GM23248 (cell line): ENCODE measurements around the gene CMSS1. TPM values are rescaled to one million over a fixed set of nuclear protein-coding genes. Genes with fewer than 3 reads are reported as not detected.

ENCODE experiments used
- DNase-seq: peaks from one replicate; pipeline ENCODE4 v3.0.0-alpha.2; 2015
- H2AFZ ChIP-seq: fragments of 200-600 bp; sonication (generic); 2 replicates; pipeline ENCODE4 v1.6.1; 2016; ENCODE audit warnings: antibody characterized with exemption
- H3F3A ChIP-seq: fragments of 200-600 bp; sonication (generic); 2 replicates; pipeline ENCODE4 v1.6.1; 2016; ENCODE audit warnings: mild to moderate bottlenecking, antibody characterized with exemption, mixed run types; ENCODE audit not compliant: insufficient read depth
- H3K27ac ChIP-seq: fragments of 200-600 bp; sonication (generic); 2 replicates; pipeline ENCODE4 v1.5.1; 2016; ENCODE audit warnings: mild to moderate bottlenecking
- H3K27me3 ChIP-seq: fragments of 200-600 bp; sonication (generic); replicated peaks from 2 replicates; pipeline ENCODE4 v1.6.1; 2016; ENCODE audit warnings: mild to moderate bottlenecking; ENCODE audit not compliant: insufficient read depth
- H3K36me3 ChIP-seq: fragments of 200-600 bp; sonication (generic); 2 replicates; pipeline ENCODE4 v1.6.1; 2016; ENCODE audit warnings: low read depth, mild to moderate bottlenecking
- H3K4me1 ChIP-seq: fragments of 200-600 bp; sonication (generic); 2 replicates; pipeline ENCODE4 v1.6.1; 2016; ENCODE audit warnings: mild to moderate bottlenecking; ENCODE audit not compliant: insufficient read depth
- H3K4me2 ChIP-seq: fragments of 200-600 bp; sonication (generic); one replicate; pipeline ENCODE4 v1.6.1; 2016; ENCODE audit warnings: mild to moderate bottlenecking; ENCODE audit not compliant: unreplicated experiment
- H3K4me3 ChIP-seq: fragments of 200-600 bp; sonication (generic); 2 replicates; pipeline ENCODE4 v1.5.1; 2016; ENCODE audit warnings: mild to moderate bottlenecking
- H3K79me2 ChIP-seq: fragments of 200-600 bp; sonication (generic); 2 replicates; pipeline ENCODE4 v1.6.1; 2016; ENCODE audit warnings: mild to moderate bottlenecking; ENCODE audit not compliant: insufficient read depth
- H3K9ac ChIP-seq: fragments of 200-600 bp; sonication (generic); 2 replicates; pipeline ENCODE4 v1.6.1; 2016; ENCODE audit warnings: mild to moderate bottlenecking
- H3K9me2 ChIP-seq: fragments of 200-600 bp; sonication (generic); 2 replicates; pipeline ENCODE4 v1.6.1; 2016; ENCODE audit warnings: mixed run types, mild to moderate bottlenecking, moderate library complexity; ENCODE audit not compliant: insufficient read depth
- H3K9me3 ChIP-seq: fragments of 200-600 bp; sonication (generic); one replicate; pipeline ENCODE4 v1.6.1; 2017; ENCODE audit warnings: low read depth
- H4K20me1 ChIP-seq: fragments of 200-600 bp; sonication (generic); 2 replicates; pipeline ENCODE4 v1.6.0; 2016; ENCODE audit not compliant: insufficient read depth
- EZH2 ChIP-seq: fragments of 200-600 bp; sonication (generic); IDR thresholded peaks from 2 replicates; pipeline ENCODE4 v1.6.1; 2018; ENCODE audit warnings: antibody characterized with exemption, mild to moderate bottlenecking; ENCODE audit not compliant: insufficient read depth, poor library complexity, severe bottlenecking
- EZH2phosphoT487 ChIP-seq: fragments of 200-600 bp; sonication (generic); IDR thresholded peaks from 2 replicates; pipeline ENCODE4 v1.6.1; 2018; ENCODE audit warnings: antibody characterized with exemption, moderate library complexity, mild to moderate bottlenecking, low read depth; ENCODE audit not compliant: insufficient read depth
- whole genome bisulfite sequencing, 2 experiments: methylation state at CpG; one replicate each; pipeline ENCODE4 v1.1.6; 2015 to 2017; ENCODE audit warnings: low lambda C conversion rate in 2 of 2, low coverage in 1 of 2; ENCODE audit errors: missing lambda C conversion rate in 2 of 2; 5-methylcytosine and 5-hydroxymethylcytosine counted together
- in situ Hi-C: fragments of 300-500 bp; cut with MboI; formaldehyde crosslinking; loops from 2 replicates; pipeline ENCODE4 v1.15.0; 2020
- polyA plus RNA-seq: library from polyadenylated mRNA; unstranded; fragments of >200 nt; fragmentation: Nextera tagmentation; extraction: Ambion mirVana; gene quantifications from 2 replicates; pipeline ENCODE4 v1.2.1, GENCODE V29; 2016
- total RNA-seq: library from RNA; depleted of rRNA; stranded (reverse); fragments of >200 nt; shearing (Covaris generic); gene quantifications from 2 replicates; pipeline ENCODE4 v1.2.3, GENCODE V29; 2014

Gene CMSS1
- total and polyA plus RNA-seq, 2 experiments from 2014 or later: 17.2 to 26.6 TPM

GRCh38 chr3:100018806-100019205 lies 201.1 kb downstream of the CMSS1 start:
- Histone ChIP-seq H3K9me2 (no peaks in the 10 kb centered on the region), H3F3A (peaks cover 8% of the 10 kb centered on the region; the same call in 1 of the 2 replicates), H3K9ac (no peak overlapping the region), H3K4me2 (no peak overlapping the region), H3K27ac (no peak overlapping the region), H4K20me1 (no peaks in the 10 kb centered on the region), H3K79me2 (no peaks in the 10 kb centered on the region), H3K9me3 (no peaks in the 10 kb centered on the region), H3K27me3 (no peaks in the 10 kb centered on the region), H3K36me3 (0 out of 2 replicates have a peak, but pooled peaks cover 7% of the 10 kb centered on the region), H3K4me3 (no peak overlapping the region), H3K4me1 (peaks cover 27% of the 10 kb centered on the region), H2AFZ (no peak overlapping the region)
- TF ChIP-seq EZH2 (no peak), EZH2phosphoT487 (no peak)
- in situ Hi-C loops: no loop called here
- no peak for DNase-seq

- peaks cover 36% of the 10 kb centered on the region for H3K4me1 ChIP-seq
- no peaks in the 10 kb centered on the region for H4K20me1 ChIP-seq
- H3K36me3 ChIP-seq: 0 out of 2 replicates have a peak, but pooled peaks cover 7% of the 10 kb centered on the region
- no peak overlapping the region for H3K9ac ChIP-seq
- peaks cover 14% of the 10 kb centered on the region; the same call in 1 of the 2 replicates for H3F3A ChIP-seq
- no peak overlapping the region for H3K4me3 ChIP-seq
- no peaks in the 10 kb centered on the region for H3K79me2 ChIP-seq
- in situ Hi-C loops: no loop called here
- H3K27me3 ChIP-seq: no peaks in the 10 kb centered on the region
- no peaks in the 10 kb centered on the region for H3K9me3 ChIP-seq
- WGBS, 2 experiments: 97 to 100% methylated on average over 1 of the region's 1 CpG
- peak; percentile 27 for DNase-seq
- H3K27ac ChIP-seq: no peak overlapping the region
- no peak for TF ChIP-seq EZH2
- no peak for TF ChIP-seq EZH2phosphoT487
- H3K9me2 ChIP-seq: no peaks in the 10 kb centered on the region
- H3K4me2 ChIP-seq: no peak overlapping the region
- H2AFZ ChIP-seq: no peak overlapping the region
Measured at GRCh38 chr3:100019719-100020118, 202.1 kb downstream of the CMSS1 start.

GRCh38 chr3:100020876-100021644 lies 203.4 kb downstream of the CMSS1 start:
- no peak overlapping the region for H3K4me3 ChIP-seq
- H4K20me1 ChIP-seq: no peaks in the 10 kb centered on the region
- H3K4me1 ChIP-seq: peaks cover 44% of the 10 kb centered on the region
- no peaks in the 10 kb centered on the region for H3K27me3 ChIP-seq
- H2AFZ ChIP-seq: 0 out of 2 replicates have a peak overlapping the region, but pooled peaks have one; percentile 6
- peak overlapping the region; percentile 21 for H3K4me2 ChIP-seq
- in situ Hi-C loops: no loop called here
- no peak overlapping the region for H3K9ac ChIP-seq
- H3K9me3 ChIP-seq: no peaks in the 10 kb centered on the region
- H3K79me2 ChIP-seq: no peaks in the 10 kb centered on the region
- H3K9me2 ChIP-seq: no peaks in the 10 kb centered on the region
- WGBS, 2 experiments: 70 to 77% methylated on average over 9 of the region's 9 CpGs
- no peak for TF ChIP-seq EZH2
- no peak for TF ChIP-seq EZH2phosphoT487
- peak; percentile 28 for DNase-seq
- H3K27ac ChIP-seq: peak overlapping the region; percentile 9; the same call in 1 of the 2 replicates
- H3F3A ChIP-seq: peaks cover 14% of the 10 kb centered on the region; the same call in 1 of the 2 replicates
- no peaks in the 10 kb centered on the region for H3K36me3 ChIP-seq

- H3F3A ChIP-seq: peaks cover 14% of the 10 kb centered on the region; the same call in 1 of the 2 replicates
- no peak for DNase-seq
- no peak overlapping the region for H2AFZ ChIP-seq
- no peak for TF ChIP-seq EZH2
- no peak for TF ChIP-seq EZH2phosphoT487
- H3K79me2 ChIP-seq: no peaks in the 10 kb centered on the region
- no peak overlapping the region for H3K4me3 ChIP-seq
- no peaks in the 10 kb centered on the region for H3K9me3 ChIP-seq
- no peaks in the 10 kb centered on the region for H3K36me3 ChIP-seq
- no peak overlapping the region for H3K4me2 ChIP-seq
- in situ Hi-C loops: no loop called here
- no peaks in the 10 kb centered on the region for H3K27me3 ChIP-seq
- H4K20me1 ChIP-seq: no peaks in the 10 kb centered on the region
- H3K27ac ChIP-seq: peak overlapping the region; percentile 66
- peak overlapping the region; percentile 26; the same call in 1 of the 2 replicates for H3K9ac ChIP-seq
- no peaks in the 10 kb centered on the region for H3K9me2 ChIP-seq
- peaks cover 44% of the 10 kb centered on the region for H3K4me1 ChIP-seq
Measured at GRCh38 chr3:100022506-100022905, 204.8 kb downstream of the CMSS1 start.
